Endothelial cell (in vitro differentiated cells): ENCODE measurements around the gene MKNK2. TPM values are rescaled to one million over a fixed set of nuclear protein-coding genes. Genes with fewer than 3 reads are reported as not detected.

ENCODE experiments used
- DNase-seq: peaks from one replicate; pipeline ENCODE4 v3.0.0; 2021; ENCODE audit warnings: low spot score
- H3K27ac Mint-ChIP-seq: one replicate; pipeline ENCODE4 v1.8.0; 2021; ENCODE audit warnings: mixed read lengths, inconsistent platforms; ENCODE audit not compliant: unreplicated experiment
- H3K27me3 Mint-ChIP-seq: one replicate; pipeline ENCODE4 v1.8.0; 2021; ENCODE audit warnings: mild to moderate bottlenecking, moderate library complexity, mixed read lengths, inconsistent platforms; ENCODE audit not compliant: unreplicated experiment
- H3K36me3 Mint-ChIP-seq: one replicate; pipeline ENCODE4 v1.8.0; 2021; ENCODE audit warnings: mild to moderate bottlenecking, low read depth, mixed read lengths, inconsistent platforms; ENCODE audit not compliant: unreplicated experiment
- H3K4me1 Mint-ChIP-seq: one replicate; pipeline ENCODE4 v1.8.0; 2021; ENCODE audit warnings: mild to moderate bottlenecking, mixed read lengths, inconsistent platforms; ENCODE audit not compliant: unreplicated experiment
- H3K4me3 Mint-ChIP-seq: one replicate; pipeline ENCODE4 v1.8.0; 2021; ENCODE audit warnings: mild to moderate bottlenecking, mixed read lengths, inconsistent platforms; ENCODE audit not compliant: unreplicated experiment
- H3K9me3 Mint-ChIP-seq: one replicate; pipeline ENCODE4 v1.8.0; 2021; ENCODE audit warnings: mixed read lengths, inconsistent platforms; ENCODE audit not compliant: unreplicated experiment
- total RNA-seq: library from RNA; stranded (reverse); fragmentation: NEBNext Ultra II Directional; extraction: Animal tissue kit (Norgen Biotek cat#: 25700); gene quantifications from one replicate; pipeline ENCODE4 v1.2.1, GENCODE V29; 2021; ENCODE audit not compliant: unreplicated experiment
- TF ChIP-seq, protein P1 (sequence below): fragments of 200-600 bp; sonication (generic); IDR thresholded peaks from one replicate; pipeline ENCODE4 v1.5.0; 2021; ENCODE audit warnings: antibody characterized with exemption; ENCODE audit not compliant: unreplicated experiment

MKNK2 gene
- total RNA-seq, 1 donor from 2014 or later: 228 TPM

DNA sequence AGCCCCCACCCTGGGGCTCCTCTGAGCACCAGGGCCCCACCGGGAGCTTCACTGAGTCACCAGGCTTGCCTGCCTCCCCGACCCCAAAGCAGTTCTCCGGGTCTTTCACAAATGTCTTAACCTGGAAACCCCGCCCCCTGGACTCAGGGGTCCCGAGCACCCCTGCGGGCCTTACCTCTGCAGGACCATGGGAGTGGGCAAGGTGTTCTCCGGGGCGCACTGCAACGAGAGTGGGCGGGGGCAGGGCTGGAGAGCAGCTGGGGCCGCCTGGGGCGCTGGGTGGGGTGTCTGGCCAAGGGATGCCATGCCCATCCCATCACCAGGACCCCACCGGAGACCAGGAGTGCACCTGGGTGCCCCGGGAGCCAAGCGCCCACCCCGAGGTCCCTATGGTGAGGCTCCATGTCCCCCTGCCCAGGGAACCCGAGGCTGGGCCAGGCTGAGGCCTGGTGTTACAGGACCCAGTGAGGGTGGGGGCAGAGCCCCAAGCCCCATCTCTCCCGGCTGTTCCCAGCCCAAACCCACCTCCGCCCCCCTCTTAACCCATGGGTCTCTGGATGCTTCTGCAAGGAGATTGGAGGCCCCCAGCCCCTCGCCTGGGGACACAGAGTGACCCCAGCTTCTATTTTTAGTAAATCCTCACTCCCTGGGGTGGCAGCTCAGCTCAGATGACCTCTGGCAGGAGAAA, 10.9 kb downstream of the MKNK2 start:
- TF ChIP-seq, protein P1, sequence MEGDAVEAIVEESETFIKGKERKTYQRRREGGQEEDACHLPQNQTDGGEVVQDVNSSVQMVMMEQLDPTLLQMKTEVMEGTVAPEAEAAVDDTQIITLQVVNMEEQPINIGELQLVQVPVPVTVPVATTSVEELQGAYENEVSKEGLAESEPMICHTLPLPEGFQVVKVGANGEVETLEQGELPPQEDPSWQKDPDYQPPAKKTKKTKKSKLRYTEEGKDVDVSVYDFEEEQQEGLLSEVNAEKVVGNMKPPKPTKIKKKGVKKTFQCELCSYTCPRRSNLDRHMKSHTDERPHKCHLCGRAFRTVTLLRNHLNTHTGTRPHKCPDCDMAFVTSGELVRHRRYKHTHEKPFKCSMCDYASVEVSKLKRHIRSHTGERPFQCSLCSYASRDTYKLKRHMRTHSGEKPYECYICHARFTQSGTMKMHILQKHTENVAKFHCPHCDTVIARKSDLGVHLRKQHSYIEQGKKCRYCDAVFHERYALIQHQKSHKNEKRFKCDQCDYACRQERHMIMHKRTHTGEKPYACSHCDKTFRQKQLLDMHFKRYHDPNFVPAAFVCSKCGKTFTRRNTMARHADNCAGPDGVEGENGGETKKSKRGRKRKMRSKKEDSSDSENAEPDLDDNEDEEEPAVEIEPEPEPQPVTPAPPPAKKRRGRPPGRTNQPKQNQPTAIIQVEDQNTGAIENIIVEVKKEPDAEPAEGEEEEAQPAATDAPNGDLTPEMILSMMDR: no peak
- Mint-ChIP-seq H3K27ac (no peak overlapping the region), H3K27me3 (peaks cover 7% of the 10 kb centered on the region), H3K4me3 (no peak overlapping the region), H3K4me1 (peaks cover 5% of the 10 kb centered on the region), H3K9me3 (no peaks in the 10 kb centered on the region), H3K36me3 (peaks cover 4% of the 10 kb centered on the region)
- no peak for DNase-seq

GRCh38 chr19:2039089-2039958, 11.7 kb downstream of the MKNK2 start:
- peaks cover 3% of the 10 kb centered on the region for H3K4me1 Mint-ChIP-seq
- DNase-seq: no peak
- no peak overlapping the region for H3K27ac Mint-ChIP-seq
- H3K27me3 Mint-ChIP-seq: peaks cover 6% of the 10 kb centered on the region
- TF ChIP-seq, protein P1: no peak
- no peaks in the 10 kb centered on the region for H3K9me3 Mint-ChIP-seq
- no peak overlapping the region for H3K4me3 Mint-ChIP-seq
- H3K36me3 Mint-ChIP-seq: peaks cover 4% of the 10 kb centered on the region

DNA sequence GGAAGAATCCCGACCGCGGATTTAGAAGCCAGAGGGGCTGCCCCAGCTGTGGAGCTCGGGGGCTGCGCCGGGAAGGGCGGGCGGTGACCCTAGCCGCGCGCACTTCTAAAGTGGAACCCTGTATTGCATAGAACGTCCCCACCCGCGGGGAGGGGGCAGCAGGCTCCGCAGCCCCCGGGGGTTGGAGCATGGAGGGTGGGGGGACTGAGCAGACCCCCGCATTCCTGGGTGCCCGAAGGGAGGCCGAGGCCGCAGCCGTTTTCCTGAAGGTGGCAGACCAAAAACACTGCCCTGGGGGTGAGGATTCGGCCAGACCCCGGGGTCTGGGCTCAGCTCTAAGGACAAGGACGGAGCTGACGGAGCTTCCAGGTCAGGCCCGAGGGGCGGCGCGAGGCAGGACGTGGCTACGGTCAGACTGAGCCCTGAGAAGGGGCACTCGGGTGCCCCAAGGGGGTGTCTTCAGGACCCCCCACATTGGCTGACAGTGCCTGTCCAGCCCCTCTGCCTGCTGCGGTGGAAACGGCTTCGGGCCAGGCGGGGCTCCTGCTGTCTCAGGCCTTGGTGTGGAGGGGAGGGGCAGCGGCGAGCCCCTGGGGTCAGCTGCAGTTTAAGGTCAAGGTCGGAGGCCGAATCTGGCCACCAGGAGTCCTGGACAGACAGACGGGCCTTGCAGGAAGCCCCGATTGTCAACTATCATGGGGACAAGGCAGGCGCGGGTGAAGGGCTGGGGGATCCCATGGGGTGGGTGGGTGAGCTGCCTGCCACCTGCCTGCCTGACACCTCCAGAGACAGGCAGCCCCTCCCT, 12.6 kb downstream of the MKNK2 start:
- Mint-ChIP-seq H3K4me1 (peaks cover 3% of the 10 kb centered on the region), H3K9me3 (no peaks in the 10 kb centered on the region), H3K36me3 (peaks cover 2% of the 10 kb centered on the region), H3K27ac (no peak overlapping the region), H3K27me3 (peaks cover 5% of the 10 kb centered on the region), H3K4me3 (no peak overlapping the region)
- TF ChIP-seq, protein P1: no peak
- no peak for DNase-seq

- Mint-ChIP-seq H3K36me3 (no peaks in the 10 kb centered on the region), H3K4me1 (peaks cover 1% of the 10 kb centered on the region), H3K4me3 (no peak overlapping the region), H3K27ac (no peak overlapping the region), H3K9me3 (no peaks in the 10 kb centered on the region), H3K27me3 (peaks cover 3% of the 10 kb centered on the region)
- TF ChIP-seq, protein P1: no peak
- no peak for DNase-seq
Measured at GRCh38 chr19:2037651-2038255, 13.3 kb downstream of the MKNK2 start.
